BJ (cell line): ENCODE results near the gene CCDC6. TPM values are rescaled to one million over a fixed set of nuclear protein-coding genes. Genes with fewer than 3 reads are reported as not detected.

Experiments
- CTCF ChIA-PET: fragments of 350-600 bp; formaldehyde crosslinking; extraction: SDS; loops from one replicate; lab custom pipeline; 2021; ENCODE audit warnings: antibody characterized with exemption, inconsistent platforms; lab: Yijun Ruan, JAX
- POLR2A ChIA-PET: fragments of 300-600 bp; sonication (Branson Sonifier 250); formaldehyde crosslinking; extraction: SDS; loops from one replicate; lab custom pipeline; 2021; ENCODE audit warnings: antibody characterized with exemption; lab: Charles Lee
- DNase-seq: peaks from one replicate; pipeline ENCODE4 v3.0.0-alpha.2; 2011; ENCODE audit warnings: low read depth
- H3K27me3 ChIP-seq: 2 replicates; pipeline ENCODE4 v1.6.0; 2011; ENCODE audit warnings: low read length; ENCODE audit not compliant: control insufficient read depth, insufficient read depth
- H3K36me3 ChIP-seq: 2 replicates; pipeline ENCODE4 v1.5.1; 2011; ENCODE audit warnings: low read length; ENCODE audit not compliant: control insufficient read depth, insufficient read depth
- H3K4me3 ChIP-seq: 2 replicates; pipeline ENCODE4 v1.5.1; 2011; ENCODE audit warnings: low read depth, mild to moderate bottlenecking, control low read depth, low read length
- CTCF ChIP-seq: IDR thresholded peaks from 2 replicates; pipeline ENCODE4 v1.5.1; 2011; ENCODE audit warnings: low read depth, mild to moderate bottlenecking, control low read depth, inconsistent platforms, low read length, moderate library complexity; ENCODE audit not compliant: insufficient read depth
- polyA plus RNA-seq: library from polyadenylated mRNA; depleted of rRNA; stranded (reverse); fragments of >200 nt; gene quantifications from 2 replicates; pipeline ENCODE4 v1.2.3, GENCODE V29; 2011

The CCDC6 gene
- polyA plus RNA-seq, 1 experiment, result 17.2 TPM

DNA sequence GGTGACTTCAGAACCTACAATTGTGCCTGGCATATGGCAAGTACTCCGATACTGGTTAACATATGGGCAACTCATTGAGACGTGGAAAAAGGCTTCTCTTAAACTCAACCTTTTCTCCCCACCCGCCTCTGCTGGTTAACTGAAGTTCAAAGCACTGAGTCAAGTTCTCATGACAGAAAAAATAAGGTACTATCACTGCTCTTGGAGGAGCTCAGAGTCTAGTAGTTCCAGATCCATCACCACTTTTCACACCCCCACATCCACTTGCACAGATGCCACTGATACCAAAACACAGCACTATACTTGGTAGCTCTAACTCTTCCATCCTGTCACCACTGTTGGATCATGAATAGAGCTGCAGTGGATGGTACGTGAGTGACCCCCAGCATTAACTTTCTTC is 36.2 kb downstream of the CCDC6 start:
- TF ChIP-seq CTCF, result no peak
- no peaks in the 10 kb centered on the region for H3K36me3 ChIP-seq
- CTCF ChIA-PET, result interaction anchor here (1.0 to 1.2 kb wide), 2 partner anchors 8 to 19 kb away, joined by 3 read pairs; no protein-coding TSS in a partner anchor
- H3K4me3 ChIP-seq, result no peak overlapping the region
- POLR2A ChIA-PET, result interaction anchor here (0.5 kb wide), 1 partner anchor 32 kb away, joined by 9 read pairs; no protein-coding TSS in a partner anchor
- no peak for DNase-seq
- no peaks in the 10 kb centered on the region for H3K27me3 ChIP-seq

DNA sequence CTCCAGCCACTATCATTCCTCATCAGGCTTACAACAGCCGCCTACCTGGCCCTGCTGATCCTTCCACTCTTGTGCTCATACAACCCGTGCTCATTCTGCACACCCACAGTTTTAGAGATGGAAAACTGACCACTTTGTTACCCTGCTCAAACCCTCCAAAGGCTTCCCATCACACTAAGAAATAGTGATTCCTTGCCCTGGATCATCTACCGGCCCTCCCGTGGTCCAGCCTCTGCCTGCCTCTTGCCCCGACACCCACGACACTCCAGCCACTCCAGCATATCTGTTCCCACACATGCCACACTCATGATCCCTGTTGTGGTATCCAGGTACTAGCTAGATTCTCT is 36.8 kb downstream of the CCDC6 start:
- no peak for DNase-seq
- POLR2A ChIA-PET, result interaction anchor here (0.5 kb wide), 1 partner anchor 32 kb away, joined by 9 read pairs; no protein-coding TSS in a partner anchor
- H3K36me3 ChIP-seq, result no peaks in the 10 kb centered on the region
- TF ChIP-seq CTCF, result no peak
- CTCF ChIA-PET, result interaction anchor here (1.2 kb wide), 1 partner anchor 19 kb away, joined by 3 read pairs; no protein-coding TSS in a partner anchor
- no peaks in the 10 kb centered on the region for H3K27me3 ChIP-seq
- no peak overlapping the region for H3K4me3 ChIP-seq

DNA sequence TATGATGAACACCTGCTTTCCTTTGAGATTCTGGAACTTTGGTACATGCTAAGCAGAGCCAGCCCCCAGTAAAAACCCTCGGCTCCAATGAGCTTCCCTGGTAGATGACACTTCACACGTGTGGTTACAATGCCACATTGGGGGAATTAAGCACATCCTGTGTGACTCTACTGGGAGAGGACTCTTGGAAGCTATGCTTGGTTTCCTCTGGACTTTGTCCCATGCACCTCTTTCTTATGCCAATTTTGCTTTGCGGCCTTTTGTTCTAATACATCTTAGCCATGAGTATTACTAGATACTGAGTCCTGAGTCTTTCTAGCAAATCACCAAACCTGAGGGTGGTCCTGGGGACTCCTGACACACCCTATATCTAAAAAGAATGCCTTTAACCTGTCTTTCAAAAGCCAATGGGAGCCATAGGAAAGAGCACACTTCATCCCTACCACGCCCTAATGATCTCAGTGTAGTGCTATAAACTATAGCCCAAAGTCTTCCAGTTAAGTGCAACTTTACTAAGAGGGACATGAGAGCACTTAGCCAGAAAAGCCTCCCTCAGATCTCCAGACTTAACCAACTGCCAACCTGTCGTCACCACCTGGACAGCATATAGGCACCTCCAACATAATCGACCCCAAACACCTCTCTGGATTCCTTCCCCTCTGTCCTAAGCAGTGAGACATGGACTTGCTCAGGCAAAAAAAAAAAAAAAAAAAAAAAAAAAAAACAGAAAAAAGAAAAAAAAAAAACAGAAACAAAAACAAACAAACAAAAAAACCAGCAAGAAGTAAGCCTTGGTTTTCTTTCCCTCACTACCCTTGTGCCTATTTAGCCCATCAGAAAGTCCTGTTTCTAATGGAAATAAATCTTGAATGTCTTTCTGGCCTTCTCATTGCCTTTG is 37.4 kb downstream of the CCDC6 start:
- H3K36me3 ChIP-seq, result no peaks in the 10 kb centered on the region
- ChIA-PET POLR2A (no interaction called here), CTCF (no interaction called here)
- no peaks in the 10 kb centered on the region for H3K27me3 ChIP-seq
- no peak for TF ChIP-seq CTCF
- H3K4me3 ChIP-seq, result no peak overlapping the region
- no peak for DNase-seq

- Histone ChIP-seq H3K27me3 (no peaks in the 10 kb centered on the region), H3K36me3 (no peaks in the 10 kb centered on the region), H3K4me3 (no peak overlapping the region)
- POLR2A ChIA-PET, result no interaction called here
- no peak for TF ChIP-seq CTCF
- DNase-seq, result no peak
- CTCF ChIA-PET, result interaction anchor here (1.3 kb wide), 1 partner anchor 19 kb away, joined by 4 read pairs; no protein-coding TSS in a partner anchor
These were observed 38.8 kb downstream of the CCDC6 start for GRCh38 chr10:59867590-59867989.

DNA sequence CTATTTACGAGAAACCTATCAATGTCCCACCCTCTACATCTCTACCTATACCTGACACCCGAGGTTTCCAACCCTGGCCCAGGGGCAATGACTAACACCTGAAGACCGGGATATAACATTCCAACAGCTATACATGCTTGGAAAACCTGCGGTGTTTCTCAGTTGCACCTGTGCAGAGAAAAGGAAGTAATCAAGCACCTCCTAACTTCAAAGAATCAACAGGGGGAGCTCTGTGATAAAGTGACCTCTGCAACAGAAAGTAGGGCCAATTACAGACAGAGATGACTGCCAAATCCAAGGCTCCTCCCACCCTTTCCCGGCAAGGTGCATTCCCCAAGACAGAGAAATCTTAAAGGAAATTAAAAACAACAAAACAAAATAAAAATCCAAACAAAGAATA is 41.3 kb downstream of the CCDC6 start:
- TF ChIP-seq CTCF, result no peak; the same call in 1 of the 2 replicates
- ChIA-PET CTCF (no interaction called here), POLR2A (no interaction called here)
- Histone ChIP-seq H3K36me3 (no peaks in the 10 kb centered on the region), H3K27me3 (no peaks in the 10 kb centered on the region), H3K4me3 (no peak overlapping the region)
- DNase-seq, result no peak
